Activated T-cell treated with anti-CD3 and anti-CD28 coated beads, Interleukin-2, amount 50 U/mL, for 48 hours (primary cell): ENCODE measurements around the gene FRY.

ENCODE experiments used
- DNase-seq, 2 experiments: peaks; one replicate each; pipeline ENCODE4 v3.0.0-alpha.2; 2020

The FRY gene

DNA sequence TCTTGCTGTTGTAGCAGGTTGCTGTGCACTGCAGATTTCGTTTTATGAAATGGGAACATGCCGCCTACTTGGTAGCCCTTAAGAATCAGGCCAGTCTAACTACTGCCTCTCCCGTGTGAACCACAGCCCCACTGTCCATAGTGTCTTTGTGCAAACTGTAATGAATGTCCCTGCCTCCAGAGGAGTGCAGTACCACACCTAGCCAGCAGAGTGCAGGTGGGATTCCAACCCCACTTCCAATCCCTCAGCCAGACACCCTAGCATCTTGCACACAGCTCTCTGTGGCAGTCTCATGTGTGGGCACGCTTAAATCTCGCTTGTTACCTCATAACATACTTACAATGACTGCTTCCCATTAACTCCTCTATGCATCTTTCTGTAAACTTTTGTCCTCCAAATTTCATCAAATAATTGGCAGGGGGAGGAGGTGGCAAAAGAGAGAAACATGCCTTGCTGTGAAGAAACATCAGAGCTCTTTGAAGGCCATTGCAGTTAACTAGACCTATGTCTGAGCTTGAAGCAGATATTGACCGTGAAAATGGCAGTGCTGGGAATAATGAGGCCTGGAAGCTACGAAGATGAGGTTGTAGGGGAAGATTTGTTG, 236.4 kb downstream of the FRY start:
- peak; percentile 66 to 70 for DNase-seq

DNA sequence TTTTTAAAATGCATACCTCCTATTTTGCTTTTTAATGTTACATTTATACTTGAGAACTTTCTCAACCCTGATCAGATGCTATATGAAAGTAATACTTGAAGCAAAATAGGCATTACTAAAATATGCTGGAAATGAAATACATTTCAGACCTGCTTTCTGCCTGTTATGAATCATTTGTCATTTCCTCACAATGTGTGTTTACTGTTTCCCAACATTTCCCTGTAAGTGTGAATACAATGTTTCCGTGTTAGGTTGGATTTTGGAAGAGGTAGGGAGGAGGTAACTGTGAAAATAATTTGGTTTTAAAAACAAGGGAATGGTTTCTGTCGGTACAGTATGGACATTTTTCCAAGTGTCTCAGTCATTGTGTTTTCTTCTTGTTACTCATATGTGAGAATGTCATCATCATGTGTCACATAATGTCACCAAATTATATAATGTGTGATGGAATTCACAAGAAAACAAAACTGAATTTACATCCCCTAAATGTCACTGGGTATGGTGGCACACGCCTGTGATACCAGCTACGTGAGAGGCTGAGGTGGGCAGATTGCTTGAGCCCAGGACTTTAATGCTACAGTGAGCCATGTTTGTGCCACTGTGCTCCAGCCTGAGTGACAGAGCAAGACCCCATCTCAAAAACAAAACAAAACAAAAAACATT, 240.6 kb downstream of the FRY start:
- DNase-seq = no peak

DNA sequence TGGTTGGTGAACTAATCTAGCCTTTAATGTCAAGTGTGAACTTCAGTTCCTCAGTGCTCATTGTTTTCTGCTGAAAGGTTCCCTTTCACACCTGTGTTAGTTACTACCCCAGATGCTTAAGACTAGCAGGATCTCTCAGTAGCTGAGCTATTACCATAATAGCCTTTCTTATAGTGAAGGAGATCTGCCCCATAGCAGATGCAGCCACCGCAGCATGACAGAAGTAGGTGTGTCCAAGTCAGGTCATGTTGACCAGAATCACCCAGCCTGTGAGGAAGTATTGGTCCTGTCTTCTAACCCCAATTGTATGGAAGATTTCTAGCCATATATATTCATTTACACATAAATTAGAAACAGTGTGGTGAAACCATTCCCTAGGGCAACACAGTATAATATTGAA, 246.3 kb downstream of the FRY start:
- DNase-seq = no peak

DNA sequence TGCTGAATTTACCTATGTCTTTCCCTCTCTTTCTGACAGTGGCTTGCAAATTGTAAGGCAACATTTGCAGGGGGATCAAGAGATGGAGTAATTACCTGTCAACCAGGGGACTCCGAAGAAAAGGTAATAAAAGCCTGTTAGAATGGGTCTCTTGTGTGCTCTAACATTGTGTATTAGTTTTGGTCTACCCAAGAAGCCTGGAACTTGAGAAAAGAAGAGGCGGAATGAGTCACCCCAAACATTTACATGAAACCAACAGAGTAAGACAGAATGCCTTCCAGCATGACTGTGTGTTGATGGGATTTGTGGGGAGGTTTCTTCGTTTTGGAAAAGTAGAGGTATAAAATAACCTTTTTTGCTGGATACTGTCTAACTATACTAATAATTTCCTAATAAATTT, 246.9 kb downstream of the FRY start:
- no peak for DNase-seq

DNA sequence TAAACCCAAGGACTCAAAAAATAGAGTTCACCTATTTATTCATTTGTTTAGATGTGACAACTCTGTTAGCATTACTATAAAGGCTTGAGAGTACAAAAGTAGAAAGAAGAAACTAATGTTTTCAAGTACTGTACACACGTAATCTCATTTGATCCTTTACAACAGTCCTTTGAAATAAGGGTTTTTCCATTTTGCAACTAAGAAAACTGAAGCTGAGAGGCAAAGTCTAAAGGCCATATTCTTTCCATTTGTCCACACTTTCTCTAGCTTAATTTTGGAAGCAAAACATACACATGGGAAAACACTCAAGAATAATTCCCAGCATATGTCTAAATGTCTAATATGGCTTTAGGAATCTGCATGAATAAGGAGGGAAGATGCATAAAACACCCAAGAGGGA, 249.5 kb downstream of the FRY start:
- DNase-seq = no peak

DNA sequence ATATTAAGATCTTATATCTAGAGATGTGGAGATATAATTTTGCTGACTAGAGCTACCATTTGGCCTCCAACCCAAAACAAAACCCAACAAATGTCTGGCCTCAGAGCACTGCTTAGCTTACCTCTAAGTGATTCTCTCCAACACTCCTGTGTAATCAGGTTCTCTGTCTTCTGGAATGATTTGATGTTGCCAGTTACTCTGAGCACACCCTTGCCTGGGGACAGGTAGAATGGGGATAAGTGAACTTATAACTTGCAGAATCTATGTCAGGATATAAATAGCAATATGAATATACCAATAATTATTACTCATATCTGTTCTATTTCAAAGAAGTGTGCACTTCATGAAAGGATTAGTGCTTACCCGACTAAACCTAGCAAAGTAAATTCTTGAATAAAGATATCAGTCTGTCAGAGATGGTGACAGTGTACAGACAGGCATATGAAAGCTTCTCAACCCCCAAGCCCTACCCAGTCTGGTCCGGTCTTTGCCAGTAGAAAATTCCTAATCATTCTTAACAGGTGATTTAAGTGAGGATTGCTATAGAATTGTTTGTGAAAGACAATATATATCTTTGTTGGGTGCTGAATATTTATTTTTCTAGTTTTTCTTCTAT, 250.6 kb downstream of the FRY start:
- no peak for DNase-seq

DNA sequence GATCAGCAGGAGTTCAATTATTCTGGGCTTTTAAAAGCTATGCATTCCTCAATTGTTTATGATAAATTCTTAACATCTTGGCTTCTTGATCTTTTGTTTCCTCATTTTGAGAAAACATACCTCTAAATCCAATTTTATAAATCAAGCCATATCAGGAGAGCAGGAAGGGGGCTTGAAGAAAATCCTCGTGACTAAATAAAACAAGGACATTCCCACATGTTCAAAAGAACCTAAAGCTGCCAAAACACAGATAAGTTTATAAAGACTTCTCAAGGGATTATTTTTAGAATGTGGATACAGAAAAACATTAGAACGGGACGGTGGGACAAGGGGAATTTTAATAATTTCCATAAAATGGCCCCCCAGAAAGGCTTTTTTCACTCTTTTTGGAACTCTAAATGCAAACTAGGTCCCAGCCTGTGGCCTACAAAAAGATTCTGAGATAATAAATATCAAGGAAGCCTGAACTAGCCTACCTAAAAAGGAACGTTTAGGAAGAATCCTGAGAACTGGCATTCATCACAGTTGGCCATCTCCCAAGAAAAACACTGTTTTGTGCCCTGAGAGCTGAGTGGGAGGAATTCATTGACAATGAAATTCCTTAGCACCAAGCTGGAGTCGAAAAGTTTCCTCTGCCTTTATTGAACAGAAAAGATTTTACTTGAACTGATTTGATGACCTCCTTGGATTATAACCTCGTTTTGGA, 253.5 kb downstream of the FRY start:
- no peak for DNase-seq

DNA sequence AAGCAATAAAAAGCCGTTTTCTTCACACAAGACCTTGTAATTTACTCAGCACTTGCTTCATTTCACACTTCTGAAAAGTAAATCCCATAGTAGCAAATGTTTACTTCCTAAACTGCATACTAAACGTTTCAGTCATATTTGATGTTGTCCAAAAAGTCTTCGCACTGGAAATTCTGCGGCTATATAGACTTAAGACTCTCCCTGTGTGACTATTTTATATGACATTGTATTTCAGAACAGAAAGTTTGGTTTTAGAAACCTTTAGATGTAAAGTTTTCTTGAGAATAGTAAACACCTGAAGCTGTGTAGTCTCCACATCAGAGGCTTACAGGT, 254.0 kb downstream of the FRY start:
- DNase-seq = no peak

DNA sequence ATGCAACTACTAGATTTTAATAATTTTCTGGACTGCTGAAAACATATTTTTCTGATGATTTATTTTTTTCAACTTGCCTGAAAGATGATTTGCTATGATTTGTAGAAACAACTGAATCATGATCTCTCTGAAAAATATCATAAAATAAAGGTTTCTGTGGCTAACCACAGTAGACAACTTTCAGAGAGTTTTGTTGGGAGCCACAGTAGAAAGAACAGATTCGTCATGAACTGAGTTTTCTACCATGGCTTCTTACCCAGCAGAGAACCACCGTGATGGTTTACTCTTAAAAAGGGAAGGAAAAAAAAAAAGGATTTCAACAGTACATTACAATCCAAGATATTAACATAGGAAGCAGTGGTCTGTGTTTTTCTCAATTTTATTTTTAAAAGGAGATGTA, 265.6 kb downstream of the FRY start:
- no peak for DNase-seq

DNA sequence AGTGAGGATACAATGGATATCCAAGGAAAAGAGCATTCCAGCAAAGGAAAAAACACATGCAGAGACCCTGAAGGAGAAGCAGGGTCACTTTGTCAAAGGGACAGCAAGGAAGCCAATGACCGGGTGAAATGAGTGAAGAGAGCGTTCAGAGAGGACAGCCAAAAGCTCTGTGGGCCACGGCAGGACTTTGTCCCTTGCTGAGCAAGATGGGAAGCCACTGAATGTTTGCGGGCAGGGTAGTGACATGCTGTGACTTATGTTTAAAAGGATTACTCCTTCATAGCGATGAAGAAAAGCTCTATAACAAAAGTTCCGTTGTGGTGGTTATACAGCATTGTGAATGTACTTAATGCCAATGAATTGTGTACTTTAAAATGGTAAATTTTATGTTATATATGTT, 267.1 kb downstream of the FRY start:
- no peak for DNase-seq

DNA sequence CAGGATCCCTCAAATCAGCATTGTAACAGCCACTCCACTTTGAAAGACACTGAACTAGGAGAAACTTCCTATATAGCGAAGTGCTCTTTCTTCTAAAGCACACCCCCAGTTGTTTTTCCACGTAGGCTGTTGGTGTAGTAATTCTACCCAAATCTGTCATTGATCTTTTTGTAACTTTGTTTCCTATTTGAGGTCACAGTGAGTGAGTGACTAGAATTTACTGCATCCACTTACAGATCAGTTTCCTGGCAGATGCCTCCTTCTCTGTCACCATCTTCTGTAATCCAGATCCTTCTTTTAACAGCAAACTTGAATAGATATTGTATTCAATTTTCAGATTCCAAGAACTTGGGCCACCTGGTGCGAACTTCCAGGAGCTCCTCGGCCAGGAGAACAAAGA, 268.3 kb downstream of the FRY start:
- DNase-seq = no peak

DNA sequence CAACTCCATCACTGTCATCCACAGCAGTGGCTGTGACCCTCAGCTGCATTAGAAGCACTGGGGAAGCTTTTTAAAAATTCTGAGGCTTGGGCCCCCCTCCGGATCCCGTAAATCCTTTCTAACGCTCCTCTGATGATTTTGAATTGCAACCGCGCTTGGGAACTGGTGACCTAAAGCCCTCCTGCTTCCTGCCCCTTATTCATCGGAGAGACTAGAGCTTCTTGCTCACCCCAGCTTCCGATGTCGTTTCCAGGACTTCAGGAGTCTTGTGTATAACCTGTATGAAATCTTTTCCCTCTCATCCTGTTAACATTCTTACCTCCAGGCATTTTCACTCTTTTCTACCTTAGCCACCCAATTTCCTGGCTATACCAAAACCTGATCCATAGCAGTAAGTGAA, 268.8 kb downstream of the FRY start:
- DNase-seq = no peak

DNA sequence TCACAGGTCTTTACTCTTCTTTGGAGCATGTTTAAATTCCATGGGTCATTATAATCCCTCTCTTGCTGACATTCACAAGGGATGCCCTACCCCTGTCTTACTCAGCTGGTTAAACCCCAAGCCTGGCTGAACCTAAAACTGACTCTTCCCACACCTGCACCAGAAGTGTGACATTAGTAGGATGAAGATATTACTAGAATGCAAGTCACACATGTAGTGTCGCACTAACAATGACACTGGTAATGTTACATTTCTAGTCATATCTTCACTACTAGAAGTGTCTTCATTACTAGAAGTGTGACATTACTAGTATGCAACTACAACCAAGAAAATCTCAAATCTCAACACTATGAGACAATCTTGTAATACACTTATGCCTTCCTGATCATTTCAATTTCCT, 269.3 kb downstream of the FRY start:
- no peak for DNase-seq

DNA sequence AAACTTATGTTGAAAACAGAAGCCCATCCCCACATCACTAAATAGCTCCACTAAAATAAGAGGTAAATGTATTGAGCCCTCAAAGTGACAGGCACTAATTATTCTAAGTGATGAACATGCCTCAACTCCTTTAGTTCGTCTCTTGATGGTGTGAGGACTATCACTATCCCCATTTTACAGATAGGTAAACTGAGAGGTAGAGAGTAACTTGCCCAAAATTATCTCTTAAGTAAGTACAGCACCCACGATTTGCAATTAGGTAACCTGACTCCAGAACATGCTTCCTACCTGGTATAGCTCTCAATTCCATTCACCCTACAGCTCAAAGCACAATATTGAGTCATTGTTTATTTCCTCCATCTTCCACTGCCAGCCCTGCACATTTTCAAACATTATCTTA, 270.9 kb downstream of the FRY start:
- no peak for DNase-seq

DNA sequence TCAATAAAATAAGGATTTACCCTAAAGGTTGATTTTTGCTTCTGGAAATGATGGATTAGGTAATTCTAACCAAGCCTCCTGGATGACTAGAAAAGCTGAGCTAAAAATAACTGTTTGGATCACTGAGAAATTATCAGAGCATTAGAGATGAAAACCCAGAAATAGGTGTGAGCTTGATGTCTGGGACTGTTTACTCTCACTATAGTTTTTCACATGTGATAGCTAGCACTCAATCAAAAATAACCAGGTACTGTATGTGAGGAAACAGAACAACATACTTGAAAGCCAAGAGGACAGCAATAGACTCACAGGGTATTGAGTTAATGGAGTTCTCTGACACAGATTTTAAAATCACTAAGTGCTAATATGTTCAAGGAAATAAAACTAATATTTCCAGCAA, 274.1 kb downstream of the FRY start:
- no peak for DNase-seq

DNA sequence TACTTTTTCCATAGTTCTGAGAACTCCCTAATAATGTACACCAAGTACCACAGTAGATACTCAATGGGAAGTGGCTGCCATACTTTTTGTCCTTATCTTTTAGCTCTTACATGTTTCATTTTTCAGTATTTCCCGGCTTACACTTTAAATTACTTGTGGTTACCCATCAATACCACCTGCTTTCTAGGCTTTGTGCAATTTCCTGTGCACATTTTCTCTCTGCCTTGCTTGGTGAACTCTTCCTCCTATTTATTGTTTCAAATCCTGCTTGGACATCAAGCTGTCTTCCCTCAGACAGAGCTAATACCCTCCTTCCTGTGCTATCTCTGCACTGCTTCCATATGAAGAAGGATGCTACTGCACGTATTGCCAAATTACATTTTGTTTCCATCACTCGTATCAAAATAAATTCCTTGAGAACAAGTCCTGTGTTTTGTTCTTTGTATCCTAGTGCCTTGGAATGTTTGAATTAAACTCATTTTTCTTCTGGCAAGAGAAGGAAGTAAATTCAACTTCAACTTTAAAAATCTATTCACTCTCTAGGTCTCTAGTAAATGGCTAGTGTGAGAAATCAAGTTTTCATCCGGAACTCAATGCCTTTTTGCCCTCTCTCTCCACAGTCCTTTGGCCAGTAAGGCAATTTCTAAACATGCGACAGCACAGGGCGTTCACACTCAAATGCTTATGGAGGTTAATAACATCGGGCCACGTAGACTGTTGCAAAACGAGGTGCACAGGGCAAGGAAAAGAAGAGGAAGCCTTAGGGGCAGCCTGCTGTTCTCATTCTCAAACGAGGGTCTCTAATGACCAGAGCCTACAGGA, 277.9 kb downstream of the FRY start:
- no peak for DNase-seq

DNA sequence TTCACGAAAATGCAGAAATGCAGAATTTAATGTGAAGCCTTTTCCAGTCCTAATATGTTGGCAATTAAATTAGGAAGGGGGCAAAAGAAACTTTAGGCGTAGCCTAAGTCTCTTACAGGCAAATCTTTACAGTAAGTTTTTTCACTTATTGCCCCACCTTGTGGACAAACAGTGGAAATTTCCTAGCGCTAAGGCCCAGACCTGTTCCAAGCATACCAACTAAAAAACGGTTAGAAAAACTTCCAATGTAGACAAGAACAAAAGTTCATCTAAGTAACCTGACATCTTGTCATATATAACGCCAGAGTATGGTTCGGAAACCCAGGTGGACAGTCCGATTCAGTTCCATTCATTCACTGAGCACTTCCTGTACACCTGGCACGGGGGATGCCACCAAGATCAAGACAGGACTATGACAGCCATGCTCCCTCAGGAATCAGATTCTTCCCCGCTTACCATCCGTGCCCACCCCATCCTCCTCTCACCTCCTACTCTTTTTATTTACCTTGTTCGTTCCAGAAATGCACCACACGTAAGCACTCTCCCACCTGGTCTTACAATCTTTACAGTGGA, 278.6 kb downstream of the FRY start:
- no peak for DNase-seq

DNA sequence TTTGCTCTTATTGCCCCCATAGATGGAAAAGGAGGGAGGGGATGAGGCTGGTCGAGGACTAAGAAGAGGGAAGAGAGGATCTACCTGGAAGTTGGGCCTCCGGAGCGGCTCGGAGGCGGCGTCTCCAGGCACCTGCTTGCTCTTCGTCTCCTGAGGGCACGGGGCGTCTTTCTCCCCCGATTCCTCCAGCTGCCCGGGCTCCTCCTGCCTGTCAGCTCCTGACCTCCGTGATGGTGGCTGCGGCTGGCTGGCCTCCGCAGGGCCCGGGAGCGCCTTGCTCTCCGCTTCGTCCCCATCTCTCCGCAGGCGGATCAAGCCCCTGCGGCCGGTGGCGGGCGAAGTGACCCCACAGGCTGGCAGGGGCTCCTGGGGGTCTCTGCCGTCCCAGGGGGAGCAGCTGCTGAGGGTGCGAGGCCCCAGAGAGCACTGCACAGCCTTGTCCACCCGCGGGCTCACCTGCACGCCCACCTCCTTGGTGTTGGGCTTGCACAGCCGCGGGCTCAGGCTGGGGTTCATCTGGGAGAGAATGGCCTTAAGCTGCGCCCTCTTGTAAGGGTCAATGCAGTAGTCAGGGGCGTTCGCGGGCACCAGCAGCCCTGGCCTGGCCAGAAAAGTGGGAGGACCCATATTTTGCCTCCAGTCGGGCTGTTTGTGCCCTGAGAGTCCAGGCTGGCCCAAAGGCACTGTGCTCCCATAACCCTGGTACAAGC, 279.8 kb downstream of the FRY start:
- DNase-seq = no peak

DNA sequence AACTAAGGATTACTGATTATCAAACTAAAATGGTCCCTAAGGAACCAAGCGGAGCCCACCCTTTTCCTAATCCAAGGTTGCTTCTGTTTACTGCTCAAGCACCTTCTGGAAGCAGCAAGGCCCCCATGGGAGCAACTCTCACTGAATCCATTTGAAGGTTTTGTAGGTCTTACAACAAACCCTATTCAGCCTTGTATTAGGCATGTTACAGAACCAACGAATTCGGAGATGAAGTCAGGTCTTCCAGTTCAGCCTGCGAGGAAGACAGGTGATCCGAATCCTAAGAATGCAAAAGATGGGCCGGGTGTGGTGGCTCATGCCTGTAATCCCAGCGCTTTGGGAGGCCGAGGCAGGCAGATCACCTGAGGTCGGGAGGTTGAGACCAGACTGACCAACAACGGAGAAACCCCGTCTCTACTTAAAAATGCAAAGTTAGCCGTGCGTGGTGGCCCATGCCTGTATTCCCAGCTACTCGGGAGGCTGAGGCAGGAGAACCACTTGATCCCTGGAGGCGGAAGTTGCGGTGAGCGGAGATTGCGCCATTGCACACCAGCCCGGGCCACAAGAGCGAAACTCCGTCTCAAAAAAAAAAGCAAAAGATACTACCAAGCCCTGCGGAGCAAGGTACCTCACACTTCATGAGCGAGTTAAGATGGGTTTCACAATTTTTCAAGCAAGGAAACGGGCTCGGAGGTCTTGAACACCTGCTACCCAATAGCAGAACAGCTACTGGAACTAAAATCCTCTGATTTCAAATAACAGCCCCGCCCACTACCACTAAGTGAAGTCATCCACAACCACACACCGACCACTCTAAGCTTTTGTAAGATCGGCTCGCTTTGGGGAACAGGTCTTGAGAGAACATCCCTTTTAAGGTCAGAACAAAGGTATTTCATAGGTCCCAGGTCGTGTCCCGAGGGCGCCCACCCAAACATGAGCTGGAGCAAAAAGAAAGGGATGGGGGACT, 283.0 kb downstream of the FRY start:
- DNase-seq = peak; percentile 71 to 72

DNA sequence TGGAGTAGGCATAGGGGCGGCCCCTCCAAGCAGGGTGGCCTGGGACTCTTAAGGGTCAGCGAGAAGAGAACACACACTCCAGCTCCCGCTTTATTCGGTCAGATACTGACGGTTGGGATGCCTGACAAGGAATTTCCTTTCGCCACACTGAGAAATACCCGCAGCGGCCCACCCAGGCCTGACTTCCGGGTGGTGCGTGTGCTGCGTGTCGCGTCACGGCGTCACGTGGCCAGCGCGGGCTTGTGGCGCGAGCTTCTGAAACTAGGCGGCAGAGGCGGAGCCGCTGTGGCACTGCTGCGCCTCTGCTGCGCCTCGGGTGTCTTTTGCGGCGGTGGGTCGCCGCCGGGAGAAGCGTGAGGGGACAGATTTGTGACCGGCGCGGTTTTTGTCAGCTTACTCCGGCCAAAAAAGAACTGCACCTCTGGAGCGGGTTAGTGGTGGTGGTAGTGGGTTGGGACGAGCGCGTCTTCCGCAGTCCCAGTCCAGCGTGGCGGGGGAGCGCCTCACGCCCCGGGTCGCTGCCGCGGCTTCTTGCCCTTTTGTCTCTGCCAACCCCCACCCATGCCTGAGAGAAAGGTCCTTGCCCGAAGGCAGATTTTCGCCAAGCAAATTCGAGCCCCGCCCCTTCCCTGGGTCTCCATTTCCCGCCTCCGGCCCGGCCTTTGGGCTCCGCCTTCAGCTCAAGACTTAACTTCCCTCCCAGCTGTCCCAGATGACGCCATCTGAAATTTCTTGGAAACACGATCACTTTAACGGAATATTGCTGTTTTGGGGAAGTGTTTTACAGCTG, 283.9 kb downstream of the FRY start, which contains the start of the genes BRCA2 and ZAR1L:
Gene BRCA2, plus strand, starts transcription at position 271 of the 790 bp plus-strand sequence. CDS start 953 bp downstream, outside the sequence.
Gene ZAR1L, minus strand, starts transcription at position 126 of the 790 bp plus-strand sequence. CDS start 3,438 bp downstream, outside the sequence.
- peak; percentile 89 to 91 for DNase-seq
